ENCODE results near the gene CLDN6. TPM values are rescaled to one million over a fixed set of nuclear protein-coding genes. Genes with fewer than 3 reads are reported as not detected.

CLDN6 gene
- total RNA-seq, 3 donors from 2014 or later (not counting 1 experiment from before 2014, with no cell fraction given): not detected

DNA sequence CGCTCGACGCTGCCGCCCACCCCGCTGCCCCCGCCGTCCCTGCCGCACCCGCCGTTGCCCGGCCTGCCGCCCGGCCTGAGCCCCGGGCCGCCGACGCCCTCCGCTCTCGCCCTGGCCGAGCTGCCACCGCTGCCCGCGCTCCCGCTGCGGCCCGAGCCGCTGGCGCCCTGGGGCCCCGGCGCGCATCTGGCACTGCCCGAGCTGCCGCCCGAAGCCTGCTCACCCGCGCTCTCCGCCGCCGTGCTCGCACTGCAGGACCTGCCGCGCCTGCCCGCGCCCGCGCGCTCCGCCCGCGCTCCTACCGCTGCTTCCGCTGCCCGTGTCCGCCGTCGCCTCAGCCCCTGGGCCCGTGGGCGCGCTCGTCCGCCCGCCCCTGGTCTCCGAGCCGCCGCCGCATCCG, 13.7 kb downstream of the CLDN6 start:
- no peak overlapping the region for H3K4me3 ChIP-seq (ENCODE audit: low read length)
- intact Hi-C loops (cut with micrococcal nuclease): loop anchor here (2.0 kb wide), 1 partner anchor 24 kb away; no protein-coding TSS in a partner anchor
- DNase-seq (peak in 1 of 2 donors; percentile 39), ATAC-seq (peak; percentile 8 to 10 (median 9))
- H3K9me3 ChIP-seq (ENCODE audit: control insufficient read depth, insufficient read depth, low read length): no peaks in the 10 kb centered on the region
- no peak overlapping the region for H3K27ac ChIP-seq (ENCODE audit: low read length)
- no peaks in the 10 kb centered on the region for H3K36me3 ChIP-seq (ENCODE audit: control insufficient read depth, insufficient read depth, low read length)
- H3K9me3 Mint-ChIP-seq: no peaks in the 10 kb centered on the region
- no peaks in the 10 kb centered on the region for H3K36me3 Mint-ChIP-seq
- TF ChIP-seq, protein P1, sequence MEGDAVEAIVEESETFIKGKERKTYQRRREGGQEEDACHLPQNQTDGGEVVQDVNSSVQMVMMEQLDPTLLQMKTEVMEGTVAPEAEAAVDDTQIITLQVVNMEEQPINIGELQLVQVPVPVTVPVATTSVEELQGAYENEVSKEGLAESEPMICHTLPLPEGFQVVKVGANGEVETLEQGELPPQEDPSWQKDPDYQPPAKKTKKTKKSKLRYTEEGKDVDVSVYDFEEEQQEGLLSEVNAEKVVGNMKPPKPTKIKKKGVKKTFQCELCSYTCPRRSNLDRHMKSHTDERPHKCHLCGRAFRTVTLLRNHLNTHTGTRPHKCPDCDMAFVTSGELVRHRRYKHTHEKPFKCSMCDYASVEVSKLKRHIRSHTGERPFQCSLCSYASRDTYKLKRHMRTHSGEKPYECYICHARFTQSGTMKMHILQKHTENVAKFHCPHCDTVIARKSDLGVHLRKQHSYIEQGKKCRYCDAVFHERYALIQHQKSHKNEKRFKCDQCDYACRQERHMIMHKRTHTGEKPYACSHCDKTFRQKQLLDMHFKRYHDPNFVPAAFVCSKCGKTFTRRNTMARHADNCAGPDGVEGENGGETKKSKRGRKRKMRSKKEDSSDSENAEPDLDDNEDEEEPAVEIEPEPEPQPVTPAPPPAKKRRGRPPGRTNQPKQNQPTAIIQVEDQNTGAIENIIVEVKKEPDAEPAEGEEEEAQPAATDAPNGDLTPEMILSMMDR (IDR thresholded peaks at IDR 0.05): no peak
- H3K27me3 ChIP-seq (ENCODE audit: control insufficient read depth, insufficient read depth, low read length): no peaks in the 10 kb centered on the region
- peaks cover 5 to 25% of the 10 kb centered on the region in 2 donors for H3K4me1 Mint-ChIP-seq
- H3K4me1 ChIP-seq (ENCODE audit: control insufficient read depth, insufficient read depth, low read length): peaks cover 34% of the 10 kb centered on the region
- peaks cover 0 to 3% of the 10 kb centered on the region in 2 donors for H3K27me3 Mint-ChIP-seq (ENCODE audit: low read depth in 2 of 2)
- under 1% methylated on average over 67 of the region's 67 CpGs for WGBS (ENCODE audit: insufficient coverage)
- peak overlapping the region; percentile 78 for H3K4me3 Mint-ChIP-seq
- H3K27ac Mint-ChIP-seq: no peak overlapping the region

DNA sequence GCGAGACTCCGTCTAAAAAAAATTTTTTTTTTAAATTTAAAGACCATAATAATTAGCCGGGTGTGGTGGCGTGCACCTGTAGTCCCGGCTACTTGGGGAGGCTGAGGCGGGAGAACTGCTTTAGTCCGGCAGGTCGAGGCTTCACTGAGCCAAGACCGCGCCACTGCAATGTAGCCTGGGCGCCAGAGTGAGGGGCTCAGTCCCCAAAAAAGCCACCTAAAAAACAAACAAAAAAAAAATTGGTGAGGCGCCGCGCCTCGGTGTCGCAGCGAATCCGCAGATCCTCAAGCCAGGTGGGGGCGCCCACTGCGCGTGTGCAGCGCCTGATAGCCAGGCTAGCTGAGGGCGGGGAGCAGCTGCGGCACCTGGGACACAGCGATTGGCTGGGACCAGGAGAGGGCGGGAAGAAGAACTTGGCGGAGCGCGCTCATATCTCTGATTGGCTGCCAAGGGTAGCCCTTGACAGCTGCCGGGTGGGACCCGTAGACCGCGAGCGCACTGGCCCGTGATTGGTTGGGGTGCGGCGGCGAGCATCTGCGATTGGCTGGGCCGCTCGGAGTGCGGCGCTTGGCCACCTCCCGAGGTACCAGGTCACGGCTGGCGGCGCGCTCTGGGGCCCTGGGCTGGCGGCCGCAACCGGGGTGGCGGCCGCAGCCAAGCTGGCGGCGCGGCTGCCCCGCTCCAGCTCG, 14.3 kb downstream of the CLDN6 start:
- TF ChIP-seq, protein P1 (IDR thresholded peaks at IDR 0.05): peak; percentile 12
- 8% methylated on average over 56 of the region's 58 CpGs for WGBS (ENCODE audit: insufficient coverage)

DNA sequence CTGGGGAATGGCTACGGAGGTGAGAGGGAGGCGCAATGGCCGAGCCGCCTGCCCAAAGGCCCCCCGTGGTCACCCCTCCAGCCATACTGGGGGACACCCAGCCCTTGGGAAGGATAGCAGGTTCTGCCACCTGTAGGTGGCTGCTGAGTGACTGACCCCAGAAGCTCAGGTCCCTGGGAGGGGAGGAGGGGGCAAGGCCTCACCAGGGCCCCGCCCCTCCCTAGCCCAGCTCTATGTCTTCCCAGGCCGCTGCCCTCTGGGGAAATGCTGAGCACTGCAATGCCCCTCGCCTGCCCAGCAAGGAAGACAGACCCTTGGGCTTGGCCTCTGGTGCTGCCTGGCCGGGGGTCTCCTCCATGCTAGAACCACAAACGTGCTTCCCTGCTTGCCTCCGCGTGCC, 16.7 kb downstream of the CLDN6 start:
- H3K9me3 Mint-ChIP-seq: no peaks in the 10 kb centered on the region
- WGBS (ENCODE audit: insufficient coverage): 87% methylated on average over 12 of the region's 12 CpGs
- H3K36me3 Mint-ChIP-seq: no peaks in the 10 kb centered on the region
- Histone ChIP-seq H3K27ac (ENCODE audit: low read length) (no peak overlapping the region), H3K4me1 (ENCODE audit: control insufficient read depth, insufficient read depth, low read length) (peaks cover 9% of the 10 kb centered on the region), H3K27me3 (ENCODE audit: control insufficient read depth, insufficient read depth, low read length) (no peaks in the 10 kb centered on the region), H3K4me3 (ENCODE audit: low read length) (no peak overlapping the region), H3K9me3 (ENCODE audit: control insufficient read depth, insufficient read depth, low read length) (no peaks in the 10 kb centered on the region), H3K36me3 (ENCODE audit: control insufficient read depth, insufficient read depth, low read length) (no peaks in the 10 kb centered on the region)
- DNase-seq: no peak
- no peak overlapping the region for H3K4me3 Mint-ChIP-seq
- H3K27me3 Mint-ChIP-seq (ENCODE audit: low read depth in 2 of 2): peaks cover 0 to 3% of the 10 kb centered on the region in 2 donors
- H3K27ac Mint-ChIP-seq: no peak overlapping the region
- TF ChIP-seq, protein P1 (IDR thresholded peaks at IDR 0.05): no peak
- intact Hi-C loops (cut with micrococcal nuclease): no loop called here
- H3K4me1 Mint-ChIP-seq: peaks cover 0 to 5% of the 10 kb centered on the region in 2 donors
- no peak for ATAC-seq

More for the DNA sequence above, 14.3 kb downstream of the CLDN6 start:
- Mint-ChIP-seq H3K27ac (peak overlapping the region in 1 of 2 donors; percentile 80), H3K27me3 (ENCODE audit: low read depth in 2 of 2) (peaks cover 0 to 3% of the 10 kb centered on the region in 2 donors), H3K4me1 (peaks cover 5 to 24% of the 10 kb centered on the region in 2 donors), H3K9me3 (no peaks in the 10 kb centered on the region), H3K36me3 (no peaks in the 10 kb centered on the region), H3K4me3 (peak overlapping the region; percentile 87)
- Histone ChIP-seq H3K9me3 (ENCODE audit: control insufficient read depth, insufficient read depth, low read length) (no peaks in the 10 kb centered on the region), H3K27me3 (ENCODE audit: control insufficient read depth, insufficient read depth, low read length) (no peaks in the 10 kb centered on the region), H3K4me1 (ENCODE audit: control insufficient read depth, insufficient read depth, low read length) (peaks cover 29% of the 10 kb centered on the region), H3K27ac (ENCODE audit: low read length) (no peak overlapping the region), H3K4me3 (ENCODE audit: low read length) (no peak overlapping the region), H3K36me3 (ENCODE audit: control insufficient read depth, insufficient read depth, low read length) (no peaks in the 10 kb centered on the region)
- intact Hi-C loops (cut with micrococcal nuclease): loop anchor here (2.0 kb wide), 1 partner anchor 25 kb away; no protein-coding TSS in a partner anchor
- ATAC-seq: peak; percentile 96 to 99 (median 97)
- DNase-seq: peak; percentile 90 to 99
